ENCODE measurements around the gene NR2C1. TPM values are rescaled to one million over a fixed set of nuclear protein-coding genes. Genes with fewer than 3 reads are reported as not detected.
"Not testable (repeated sequence)": the region's sequence is repeated elsewhere in the genome, so short reads cannot be mapped to it uniquely, and the experiment has no call there.

Gene NR2C1
- total RNA-seq, 1 experiment from 2014 or later: 37.9 TPM

DNA sequence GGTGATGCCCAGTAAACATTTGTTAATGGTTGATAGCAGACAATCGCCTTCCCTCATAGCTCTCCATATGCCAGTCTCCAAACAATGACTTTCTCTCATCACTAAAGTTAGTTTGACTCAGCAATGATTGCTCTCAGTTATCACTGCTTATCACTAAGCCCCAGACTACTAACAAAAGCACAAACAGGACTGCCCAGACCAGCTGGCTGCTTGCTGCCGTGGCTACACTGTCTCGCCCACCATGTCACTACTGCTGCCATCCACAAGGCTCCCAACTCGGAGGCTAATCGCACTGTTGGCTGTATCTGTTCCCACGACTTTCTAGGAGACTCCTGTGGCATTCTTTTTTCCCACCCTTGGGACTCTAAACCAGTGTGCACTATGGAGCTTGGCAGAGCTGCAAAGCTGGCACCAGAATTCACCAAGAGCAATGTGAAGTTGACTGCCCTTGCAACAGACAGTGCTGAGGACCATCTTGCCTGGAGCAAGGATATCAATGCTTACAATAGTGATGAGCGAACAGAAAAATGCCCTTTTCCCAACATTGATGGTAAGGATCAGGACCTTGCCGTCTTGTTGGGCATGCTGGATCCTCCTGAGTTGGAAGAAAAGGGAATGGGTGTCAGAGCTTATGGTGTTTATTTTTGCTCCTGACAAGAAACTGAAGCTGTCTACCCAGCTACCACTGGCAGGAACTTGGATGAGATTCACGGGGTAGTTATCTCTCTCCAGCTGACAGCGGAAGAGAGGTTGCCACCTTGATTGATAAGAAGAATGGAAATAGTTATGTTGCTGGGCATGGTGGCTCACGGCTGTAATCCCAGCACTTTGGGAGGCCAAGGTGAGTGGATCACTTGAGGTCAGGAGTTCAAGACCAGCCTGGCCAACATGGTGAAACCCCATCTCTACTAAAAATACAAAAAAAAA lies 27.1 kb upstream of the NR2C1 start:
- peaks cover 20% of the 10 kb centered on the region; the same call in 1 of the 2 replicates for H3K36me3 ChIP-seq
- no peaks in the 10 kb centered on the region for H3K27me3 ChIP-seq (replicated peaks)
- peaks cover 44% of the 10 kb centered on the region for H3K4me1 ChIP-seq (replicated peaks)
- H3K27ac ChIP-seq: no peak overlapping the region
- no peak for DNase-seq (ENCODE audit: low read depth in 1 of 2, low spot score in 2 of 2)
- no peak overlapping the region for H3K4me3 ChIP-seq
- no peaks in the 10 kb centered on the region for H3K9me3 ChIP-seq (replicated peaks)

DNA sequence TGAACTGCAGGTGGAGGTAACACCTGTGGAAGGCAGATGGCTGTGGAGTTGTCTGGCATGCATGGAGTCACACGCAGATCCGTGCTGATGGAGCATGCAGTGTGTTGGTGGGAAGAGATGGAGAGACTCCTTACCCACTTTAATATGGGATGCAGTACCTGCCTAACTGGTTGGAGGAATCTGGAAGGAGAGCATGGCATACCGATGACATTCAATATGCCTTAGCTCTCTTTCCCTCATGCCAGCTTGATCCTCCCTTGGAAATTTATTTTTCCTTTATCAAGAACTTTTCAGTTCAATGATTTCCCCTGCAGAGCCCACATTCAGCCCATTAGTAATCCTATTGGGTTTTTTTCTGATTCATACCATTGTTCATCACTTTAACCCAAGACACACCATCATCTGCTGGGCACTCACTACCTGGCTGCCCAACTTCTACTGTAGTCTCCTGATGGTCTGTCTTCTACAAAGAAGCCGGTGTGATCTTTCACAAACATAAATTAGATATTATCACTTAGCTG lies 25.9 kb upstream of the NR2C1 start:
- Histone ChIP-seq H3K4me3 (no peak overlapping the region), H3K36me3 (peaks cover 16% of the 10 kb centered on the region; the same call in 1 of the 2 replicates), H3K27ac (no peak overlapping the region), H3K4me1 (replicated peaks) (peaks cover 44% of the 10 kb centered on the region), H3K27me3 (replicated peaks) (no peaks in the 10 kb centered on the region), H3K9me3 (replicated peaks) (no peaks in the 10 kb centered on the region)
- DNase-seq (ENCODE audit: low read depth in 1 of 2, low spot score in 2 of 2): no peak

DNA sequence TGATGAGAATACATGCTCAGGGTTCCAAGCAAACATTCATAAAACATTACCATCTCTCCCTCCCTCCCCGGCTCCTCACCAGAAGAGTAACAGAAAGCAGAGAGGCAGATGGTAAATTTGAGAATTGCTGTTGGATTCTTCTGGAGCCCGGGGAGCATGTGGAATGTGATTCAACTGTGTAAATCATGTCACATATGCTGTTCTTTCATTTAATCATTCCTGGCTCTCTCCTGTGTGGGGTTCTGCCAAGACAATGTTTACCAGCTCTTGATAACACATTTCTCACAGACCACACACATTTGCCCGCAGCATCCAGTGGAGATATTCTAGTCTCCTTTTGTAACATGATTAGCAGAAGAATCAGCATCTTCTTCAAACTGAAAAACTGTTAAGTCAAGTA lies 23.4 kb upstream of the NR2C1 start:
- Histone ChIP-seq H3K27me3 (replicated peaks) (no peaks in the 10 kb centered on the region), H3K9me3 (replicated peaks) (no peaks in the 10 kb centered on the region), H3K36me3 (peaks cover 6% of the 10 kb centered on the region; the same call in 1 of the 2 replicates), H3K4me3 (no peak overlapping the region), H3K4me1 (replicated peaks) (peaks cover 28% of the 10 kb centered on the region), H3K27ac (peak overlapping the region; percentile 9; the same call in 1 of the 2 replicates)
- peak; percentile 85 to 87 for DNase-seq (ENCODE audit: low read depth in 1 of 2, low spot score in 2 of 2)

DNA sequence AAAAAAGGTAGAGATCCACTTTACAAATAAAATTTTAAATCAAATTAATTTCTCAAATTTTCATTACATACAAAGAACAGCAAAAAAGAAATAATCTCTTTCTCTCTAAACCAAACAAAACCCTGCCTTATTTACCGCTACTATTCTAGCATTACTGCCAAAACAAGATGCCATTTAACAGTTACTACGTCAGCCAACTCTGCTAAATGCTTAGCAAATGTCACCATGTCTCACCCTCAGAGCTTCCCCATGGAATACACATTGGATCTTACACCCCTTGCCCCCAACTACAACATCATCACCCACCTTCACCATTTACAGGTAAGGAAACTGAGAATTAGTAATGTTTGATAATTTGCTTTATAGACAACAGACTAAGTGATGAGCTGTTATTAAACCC lies 23.0 kb upstream of the NR2C1 start:
- Histone ChIP-seq H3K27ac (peak overlapping the region; percentile 9; the same call in 1 of the 2 replicates), H3K27me3 (replicated peaks) (no peaks in the 10 kb centered on the region), H3K36me3 (peaks cover 9% of the 10 kb centered on the region; the same call in 1 of the 2 replicates), H3K4me3 (no peak overlapping the region), H3K4me1 (replicated peaks) (peaks cover 28% of the 10 kb centered on the region), H3K9me3 (replicated peaks) (no peaks in the 10 kb centered on the region)
- DNase-seq (ENCODE audit: low read depth in 1 of 2, low spot score in 2 of 2): no peak

DNA sequence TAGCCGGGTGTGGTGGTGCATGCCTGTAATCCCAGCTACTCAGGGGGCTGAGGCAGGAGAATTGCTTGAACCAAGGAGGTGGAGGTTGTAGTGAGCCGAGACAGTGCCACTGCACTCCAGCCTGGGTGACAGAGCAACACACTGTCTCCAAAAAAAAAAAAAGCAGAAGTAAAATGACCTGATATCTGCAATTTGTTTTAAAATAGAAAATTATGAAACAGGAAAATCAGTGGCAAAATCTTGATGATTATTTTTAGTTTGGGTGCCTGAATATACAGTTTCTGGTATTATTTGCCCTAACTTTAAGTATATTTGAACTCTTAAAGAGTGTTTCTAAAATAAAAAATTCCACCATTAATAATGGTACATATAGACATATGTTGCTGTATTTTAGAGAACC lies 22.4 kb upstream of the NR2C1 start:
- H3K9me3 ChIP-seq (replicated peaks); H3K4me3 ChIP-seq; H3K27me3 ChIP-seq (replicated peaks); H3K27ac ChIP-seq; DNase-seq (ENCODE audit: low read depth in 1 of 2, low spot score in 2 of 2): not testable (repeated sequence)
- H3K4me1 ChIP-seq (replicated peaks): peaks cover 28% of the 10 kb centered on the region
- peaks cover 14% of the 10 kb centered on the region for H3K36me3 ChIP-seq

DNA sequence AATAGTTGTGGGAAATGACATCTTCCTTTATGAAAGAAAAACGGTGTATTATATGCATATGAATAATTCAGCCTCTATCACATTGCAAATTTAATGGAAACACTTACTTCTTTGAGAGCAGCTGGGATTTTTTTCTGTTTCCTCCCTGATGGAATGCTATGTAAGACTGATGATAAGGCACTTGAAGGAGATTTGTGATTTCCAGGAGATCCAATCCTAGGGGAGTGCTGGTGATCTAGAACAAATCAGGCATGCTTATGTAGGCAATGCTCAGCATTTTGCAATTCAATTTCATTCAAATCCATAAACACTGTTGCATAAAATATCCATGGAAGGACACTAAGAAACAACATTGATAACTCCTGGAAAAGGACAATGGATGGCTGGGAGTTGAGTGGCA lies 16.0 kb upstream of the NR2C1 start:
- Histone ChIP-seq H3K36me3 (peaks cover 32% of the 10 kb centered on the region), H3K27me3 (replicated peaks) (no peaks in the 10 kb centered on the region), H3K4me3 (no peak overlapping the region), H3K9me3 (replicated peaks) (no peaks in the 10 kb centered on the region), H3K27ac (no peak overlapping the region), H3K4me1 (replicated peaks) (no peaks in the 10 kb centered on the region)
- DNase-seq (ENCODE audit: low read depth in 1 of 2, low spot score in 2 of 2): no peak

DNA sequence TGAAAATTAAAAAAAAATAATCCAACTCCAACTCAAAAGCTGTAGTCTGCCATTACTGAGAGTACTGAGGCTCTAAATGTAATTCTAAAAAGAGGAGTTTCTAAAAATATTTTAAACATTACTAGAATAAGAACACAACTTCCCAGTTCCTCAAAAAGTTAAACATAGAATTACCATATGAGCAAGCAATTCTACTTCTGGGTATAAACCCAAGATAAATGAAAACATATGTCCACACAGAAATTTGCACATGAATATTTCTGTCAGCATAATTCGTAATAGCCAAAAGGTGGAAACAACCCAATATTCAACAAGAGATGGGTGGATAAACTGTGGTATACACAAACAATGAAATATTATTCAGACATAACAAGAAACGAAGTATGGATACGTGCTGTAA lies 15.0 kb upstream of the NR2C1 start:
- no peak overlapping the region for H3K27ac ChIP-seq
- no peaks in the 10 kb centered on the region for H3K4me1 ChIP-seq (replicated peaks)
- no peaks in the 10 kb centered on the region for H3K27me3 ChIP-seq (replicated peaks)
- H3K9me3 ChIP-seq (replicated peaks): no peaks in the 10 kb centered on the region
- DNase-seq (ENCODE audit: low read depth in 1 of 2, low spot score in 2 of 2): no peak
- peaks cover 34% of the 10 kb centered on the region for H3K36me3 ChIP-seq
- no peak overlapping the region for H3K4me3 ChIP-seq

DNA sequence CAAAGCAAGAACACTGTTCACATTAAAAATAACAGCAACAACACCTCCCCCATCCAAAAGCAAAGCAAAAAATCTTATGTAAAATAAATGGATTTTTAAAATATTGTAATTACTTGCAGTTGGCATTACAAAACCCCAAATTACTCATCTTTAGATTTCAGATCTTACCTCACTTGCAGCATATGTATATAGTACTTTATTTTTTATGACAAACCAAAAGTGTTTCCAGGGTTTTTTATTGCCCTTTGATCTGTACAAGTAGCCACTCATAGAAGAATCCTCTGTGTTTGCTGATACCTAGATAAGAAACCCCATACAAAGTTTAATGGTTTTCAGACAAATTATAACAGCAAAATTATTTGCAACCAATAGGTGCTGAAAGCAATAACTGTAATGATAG lies 12.2 kb upstream of the NR2C1 start:
- Histone ChIP-seq H3K4me1 (replicated peaks) (no peaks in the 10 kb centered on the region), H3K9me3 (replicated peaks) (no peaks in the 10 kb centered on the region), H3K36me3 (peaks cover 26% of the 10 kb centered on the region), H3K27me3 (replicated peaks) (no peaks in the 10 kb centered on the region), H3K27ac (no peak overlapping the region), H3K4me3 (no peak overlapping the region)
- no peak for DNase-seq (ENCODE audit: low read depth in 1 of 2, low spot score in 2 of 2)

DNA sequence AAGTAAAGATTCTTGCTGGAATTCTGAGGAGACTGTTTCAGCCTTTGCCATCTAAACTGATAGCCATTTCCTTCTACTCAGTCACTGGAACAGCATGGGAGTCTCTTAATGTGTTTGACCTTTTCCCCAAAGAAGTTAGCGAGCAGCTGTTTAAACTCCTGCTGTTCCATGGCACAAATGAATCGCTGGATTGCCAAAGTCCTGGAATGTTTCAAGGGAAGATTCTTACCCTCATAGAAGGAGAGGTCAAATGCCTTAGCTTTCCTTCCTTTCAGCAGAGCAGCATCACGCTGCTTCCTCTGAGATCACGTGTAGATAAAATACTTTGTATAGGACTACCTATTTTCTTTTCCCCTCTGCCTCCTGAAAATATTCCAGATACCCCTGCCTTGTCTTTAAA lies 10.5 kb upstream of the NR2C1 start:
- no peak for DNase-seq (ENCODE audit: low read depth in 1 of 2, low spot score in 2 of 2)
- Histone ChIP-seq H3K27me3 (replicated peaks) (no peaks in the 10 kb centered on the region), H3K4me3 (no peak overlapping the region), H3K36me3 (peaks cover 12% of the 10 kb centered on the region), H3K27ac (no peak overlapping the region), H3K9me3 (replicated peaks) (no peaks in the 10 kb centered on the region), H3K4me1 (replicated peaks) (no peaks in the 10 kb centered on the region)

DNA sequence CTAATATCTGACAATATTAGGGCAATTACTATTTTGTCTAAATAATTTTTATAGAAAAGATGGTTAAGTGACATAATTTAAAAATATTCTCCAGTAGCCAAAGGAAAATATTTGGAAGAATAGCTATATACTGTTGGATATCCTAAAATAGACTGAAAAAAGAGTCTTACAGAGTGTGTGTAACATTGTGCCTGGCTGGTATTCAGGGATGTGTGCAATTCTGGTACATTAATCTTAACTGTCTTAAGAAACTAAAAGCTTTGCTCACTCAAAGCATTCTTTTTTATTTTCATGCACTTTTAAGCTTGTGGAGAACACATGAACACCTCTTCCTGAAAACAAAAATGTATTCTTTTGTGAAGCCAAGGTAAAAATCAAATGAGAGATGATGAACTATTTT lies 10.1 kb upstream of the NR2C1 start:
- H3K36me3 ChIP-seq: peaks cover 8% of the 10 kb centered on the region
- H3K27ac ChIP-seq: no peak overlapping the region
- no peak overlapping the region for H3K4me3 ChIP-seq
- DNase-seq (ENCODE audit: low read depth in 1 of 2, low spot score in 2 of 2): no peak
- no peaks in the 10 kb centered on the region for H3K4me1 ChIP-seq (replicated peaks)
- H3K9me3 ChIP-seq (replicated peaks): no peaks in the 10 kb centered on the region
- H3K27me3 ChIP-seq (replicated peaks): no peaks in the 10 kb centered on the region

DNA sequence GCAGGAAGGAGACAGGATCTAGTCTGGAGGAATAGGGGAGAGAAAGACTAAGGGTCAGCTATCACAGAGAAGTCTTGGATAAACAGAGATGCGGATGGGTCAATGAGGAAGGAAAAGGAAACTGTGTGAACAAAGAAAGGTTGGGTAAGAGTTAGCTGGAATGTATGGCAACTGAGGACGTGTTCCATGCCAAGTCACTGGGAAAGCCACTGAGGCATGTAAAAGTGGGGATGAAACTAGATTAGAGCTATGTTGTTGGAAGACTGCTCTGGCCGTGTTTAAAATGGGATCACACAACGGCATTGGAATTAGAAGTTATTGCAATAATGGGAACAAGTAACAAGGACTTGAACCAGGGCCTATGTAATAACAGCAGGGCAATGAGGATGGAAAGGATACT lies 3.9 kb upstream of the NR2C1 start:
- Histone ChIP-seq H3K27me3 (replicated peaks) (no peaks in the 10 kb centered on the region), H3K9me3 (replicated peaks) (no peaks in the 10 kb centered on the region)

DNA sequence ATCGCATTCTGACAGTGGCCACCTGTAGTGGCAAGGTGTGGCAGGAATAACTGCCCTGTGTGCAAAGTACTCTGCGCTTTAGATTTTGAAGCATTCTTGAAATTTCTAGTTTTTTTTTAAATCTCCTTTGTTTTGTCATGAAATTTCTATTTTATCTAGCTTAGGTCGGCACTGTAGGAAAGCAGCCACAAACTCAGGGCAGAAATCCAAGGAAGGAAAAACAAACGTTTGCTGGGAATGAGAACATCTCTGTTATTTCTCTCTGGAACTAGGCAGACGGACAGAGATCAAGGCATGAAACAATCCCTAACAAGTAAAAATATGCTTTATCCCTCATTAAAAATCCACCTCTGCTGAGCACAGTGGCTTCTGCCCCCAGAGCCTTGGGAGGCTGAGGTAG lies 1.3 kb upstream of the NR2C1 start:
- no peak overlapping the region for H3K27ac ChIP-seq
- no peaks in the 10 kb centered on the region for H3K4me1 ChIP-seq (replicated peaks)
- H3K27me3 ChIP-seq (replicated peaks): no peaks in the 10 kb centered on the region
- H3K36me3 ChIP-seq: peaks cover 5% of the 10 kb centered on the region; the same call in 1 of the 2 replicates
- H3K4me3 ChIP-seq: no peak overlapping the region
- DNase-seq (ENCODE audit: low read depth in 1 of 2, low spot score in 2 of 2): no peak
- no peaks in the 10 kb centered on the region for H3K9me3 ChIP-seq (replicated peaks)

More for the DNA sequence above, 3.9 kb upstream of the NR2C1 start:
- peaks cover 11% of the 10 kb centered on the region for H3K36me3 ChIP-seq
- DNase-seq (ENCODE audit: low read depth in 1 of 2, low spot score in 2 of 2): no peak
- H3K4me1 ChIP-seq (replicated peaks): no peaks in the 10 kb centered on the region
- H3K27ac ChIP-seq: no peak overlapping the region
- H3K4me3 ChIP-seq: no peak overlapping the region

DNA sequence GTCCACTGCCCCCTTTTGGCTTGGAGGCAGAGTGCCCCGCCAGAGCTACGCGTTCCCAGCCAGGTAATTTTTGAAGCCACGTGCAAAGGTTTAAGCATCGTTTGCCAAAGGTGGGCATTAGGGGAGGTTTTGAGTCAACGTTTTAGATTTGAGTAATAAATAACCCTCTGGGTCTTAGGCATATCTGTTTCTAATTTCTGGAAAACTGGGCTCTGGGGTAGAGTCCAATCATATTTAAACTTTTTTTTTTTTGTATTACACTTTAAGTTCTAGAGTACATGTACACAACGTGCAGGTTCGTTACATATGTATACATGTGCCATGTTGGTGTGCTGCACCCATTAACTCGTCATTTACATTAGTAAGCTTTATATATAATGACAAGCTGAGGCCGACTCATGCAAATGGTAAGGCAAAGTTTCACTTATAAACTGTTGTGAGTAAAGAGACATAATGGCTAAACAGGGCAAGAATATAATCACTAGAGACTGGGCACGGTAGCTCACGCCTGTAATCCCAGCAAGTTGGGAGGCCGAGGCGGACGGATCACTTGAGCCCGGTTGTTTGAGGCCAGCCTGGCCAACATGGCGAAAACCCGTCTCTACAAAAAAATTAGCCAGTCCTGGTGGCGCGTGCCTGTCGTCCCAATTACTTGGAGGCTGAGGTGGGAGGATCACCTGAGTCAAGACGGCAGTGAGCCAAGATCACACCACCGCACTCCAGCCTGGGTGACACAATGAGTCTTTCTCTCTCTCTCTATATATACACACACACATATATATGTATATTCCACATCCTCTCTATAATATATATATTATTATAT lies 491 bp upstream of the NR2C1 start:
- Histone ChIP-seq H3K9me3 (replicated peaks) (no peaks in the 10 kb centered on the region), H3K27me3 (replicated peaks) (no peaks in the 10 kb centered on the region), H3K36me3 (peaks cover 5% of the 10 kb centered on the region; the same call in 1 of the 2 replicates), H3K4me3 (peak overlapping the region; percentile 82), H3K27ac (no peak overlapping the region; the same call in 1 of the 2 replicates), H3K4me1 (replicated peaks) (no peaks in the 10 kb centered on the region)
- no peak for DNase-seq (ENCODE audit: low read depth in 1 of 2, low spot score in 2 of 2)

DNA sequence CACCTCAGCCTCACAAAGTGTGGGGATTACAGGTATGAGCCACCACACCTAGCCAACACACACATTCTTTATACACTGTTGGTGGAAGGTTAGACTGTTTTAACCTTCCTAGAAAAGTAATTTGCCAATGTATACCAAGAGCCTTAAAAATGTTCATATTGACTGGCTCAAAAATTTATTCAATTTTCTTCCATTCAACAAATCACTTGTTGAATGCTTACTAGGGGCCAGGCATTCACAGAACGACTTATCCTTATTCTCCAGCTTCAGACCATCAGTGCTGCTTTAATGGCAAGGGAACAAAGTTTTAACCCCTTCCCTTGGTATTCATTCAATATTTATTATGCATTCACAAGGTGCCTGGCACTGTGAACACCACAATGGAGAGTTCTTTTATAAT lies 3.0 kb downstream of the NR2C1 start:
- no peaks in the 10 kb centered on the region for H3K27me3 ChIP-seq (replicated peaks)
- DNase-seq (ENCODE audit: low read depth in 1 of 2, low spot score in 2 of 2): no peak
- H3K9me3 ChIP-seq (replicated peaks): no peaks in the 10 kb centered on the region
- no peak overlapping the region for H3K27ac ChIP-seq
- H3K4me3 ChIP-seq: no peak overlapping the region
- peaks cover 21% of the 10 kb centered on the region for H3K36me3 ChIP-seq
- no peaks in the 10 kb centered on the region for H3K4me1 ChIP-seq (replicated peaks)
